Measurements from ENCODE around the gene NRL.

NRL gene

DNA sequence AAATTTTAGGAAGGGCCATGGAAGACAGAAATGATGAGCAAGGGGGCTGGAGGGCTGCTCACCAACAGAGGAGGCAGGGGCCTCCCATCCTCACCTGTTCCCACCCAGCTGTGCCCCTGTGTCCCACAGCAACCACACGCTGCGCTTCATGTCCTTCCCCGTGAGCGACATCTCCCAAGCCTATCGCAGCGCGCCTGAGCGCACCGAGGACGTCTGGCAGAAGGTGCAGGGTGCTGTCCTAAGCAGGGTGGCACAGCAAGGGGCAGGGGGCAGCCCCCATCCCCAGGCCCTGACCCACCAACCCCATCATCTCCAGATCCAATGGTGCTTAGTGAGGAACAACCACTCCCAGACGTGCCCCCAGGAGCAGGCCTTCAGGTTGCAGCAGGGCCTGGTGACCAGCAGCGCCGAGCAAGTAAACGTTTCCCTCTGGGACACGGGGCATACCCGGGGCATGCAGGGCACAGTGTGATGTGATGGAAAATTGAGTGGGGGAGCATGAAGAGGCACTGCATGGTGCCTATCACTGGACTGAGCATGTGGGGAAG, 54.8 kb downstream of the NRL start:
- TF ChIP-seq, protein P1, sequence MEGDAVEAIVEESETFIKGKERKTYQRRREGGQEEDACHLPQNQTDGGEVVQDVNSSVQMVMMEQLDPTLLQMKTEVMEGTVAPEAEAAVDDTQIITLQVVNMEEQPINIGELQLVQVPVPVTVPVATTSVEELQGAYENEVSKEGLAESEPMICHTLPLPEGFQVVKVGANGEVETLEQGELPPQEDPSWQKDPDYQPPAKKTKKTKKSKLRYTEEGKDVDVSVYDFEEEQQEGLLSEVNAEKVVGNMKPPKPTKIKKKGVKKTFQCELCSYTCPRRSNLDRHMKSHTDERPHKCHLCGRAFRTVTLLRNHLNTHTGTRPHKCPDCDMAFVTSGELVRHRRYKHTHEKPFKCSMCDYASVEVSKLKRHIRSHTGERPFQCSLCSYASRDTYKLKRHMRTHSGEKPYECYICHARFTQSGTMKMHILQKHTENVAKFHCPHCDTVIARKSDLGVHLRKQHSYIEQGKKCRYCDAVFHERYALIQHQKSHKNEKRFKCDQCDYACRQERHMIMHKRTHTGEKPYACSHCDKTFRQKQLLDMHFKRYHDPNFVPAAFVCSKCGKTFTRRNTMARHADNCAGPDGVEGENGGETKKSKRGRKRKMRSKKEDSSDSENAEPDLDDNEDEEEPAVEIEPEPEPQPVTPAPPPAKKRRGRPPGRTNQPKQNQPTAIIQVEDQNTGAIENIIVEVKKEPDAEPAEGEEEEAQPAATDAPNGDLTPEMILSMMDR (conservative IDR thresholded peaks at IDR 0.05; ENCODE audit: low read length) = no peak
- no peak for DNase-seq (ENCODE audit: low read depth)
- H3K4me3 ChIP-seq (ENCODE audit: low read length) = no peak overlapping the region

DNA sequence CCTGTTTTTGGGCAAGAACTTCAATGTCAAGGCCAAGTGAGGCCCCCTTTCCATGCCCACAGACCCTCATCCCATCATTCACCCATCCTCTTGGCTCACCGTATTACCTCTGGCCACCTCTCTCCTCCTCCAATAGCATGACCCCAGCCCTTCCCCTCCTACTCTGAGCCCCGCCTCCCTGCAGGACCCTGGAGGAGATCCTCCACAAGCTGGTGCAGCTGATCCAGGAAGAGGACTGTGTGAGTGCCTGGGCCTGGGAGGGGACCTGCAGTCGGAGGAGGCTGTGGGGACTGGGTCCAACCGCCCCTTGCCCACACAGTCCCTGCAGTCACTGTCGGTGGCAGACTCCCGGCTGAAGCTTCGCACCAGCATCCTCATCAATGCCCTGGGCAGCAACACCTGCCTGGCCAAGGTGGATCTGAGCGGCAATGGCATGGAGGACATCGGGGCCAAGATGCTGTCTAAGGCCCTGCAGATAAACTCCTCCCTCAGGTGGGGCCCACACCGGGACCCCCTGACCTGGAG, 55.7 kb downstream of the NRL start:
- H3K4me3 ChIP-seq (ENCODE audit: low read length) = no peak overlapping the region
- no peak for DNase-seq (ENCODE audit: low read depth)
- TF ChIP-seq, protein P1 (conservative IDR thresholded peaks at IDR 0.05; ENCODE audit: low read length) = no peak

- DNase-seq (ENCODE audit: low read depth) = peak; percentile 67
These were observed 56.3 kb downstream of the NRL start for GRCh38 chr14:24058260-24058950.

GRCh38 chr14:24057867-24058259, 56.9 kb downstream of the NRL start:
- TF ChIP-seq, protein P1 (conservative IDR thresholded peaks at IDR 0.05; ENCODE audit: low read length) = no peak
- no peak for DNase-seq (ENCODE audit: low read depth)
- H3K4me3 ChIP-seq (ENCODE audit: low read length) = no peak overlapping the region

More at GRCh38 chr14:24058260-24058950, 56.3 kb downstream of the NRL start:
- H3K4me3 ChIP-seq (ENCODE audit: low read length) = no peak overlapping the region
- TF ChIP-seq, protein P1 (conservative IDR thresholded peaks at IDR 0.05; ENCODE audit: low read length) = peak; percentile 85

DNA sequence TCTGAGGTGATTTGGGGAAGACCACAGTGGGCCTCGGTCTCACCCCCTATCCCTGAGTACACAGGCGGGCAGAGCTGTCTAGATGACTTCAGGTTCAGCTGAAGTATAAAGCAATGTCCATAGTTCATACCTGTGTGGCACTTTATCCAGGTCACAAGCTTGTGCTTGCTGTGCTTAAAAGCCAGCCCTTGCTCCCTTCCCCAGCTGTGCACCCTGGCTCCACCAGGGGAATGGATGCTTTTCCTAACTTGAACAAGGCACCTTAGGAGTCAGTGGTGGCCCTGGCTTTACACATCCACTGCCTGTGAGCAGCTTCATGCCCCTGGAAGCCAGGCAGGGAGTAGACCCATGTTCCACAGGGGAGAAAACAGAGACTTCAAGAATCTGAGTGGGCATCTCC, 57.5 kb downstream of the NRL start:
- no peak overlapping the region for H3K4me3 ChIP-seq (ENCODE audit: low read length)
- TF ChIP-seq, protein P1 (conservative IDR thresholded peaks at IDR 0.05; ENCODE audit: low read length) = no peak
- DNase-seq (ENCODE audit: low read depth) = no peak

DNA sequence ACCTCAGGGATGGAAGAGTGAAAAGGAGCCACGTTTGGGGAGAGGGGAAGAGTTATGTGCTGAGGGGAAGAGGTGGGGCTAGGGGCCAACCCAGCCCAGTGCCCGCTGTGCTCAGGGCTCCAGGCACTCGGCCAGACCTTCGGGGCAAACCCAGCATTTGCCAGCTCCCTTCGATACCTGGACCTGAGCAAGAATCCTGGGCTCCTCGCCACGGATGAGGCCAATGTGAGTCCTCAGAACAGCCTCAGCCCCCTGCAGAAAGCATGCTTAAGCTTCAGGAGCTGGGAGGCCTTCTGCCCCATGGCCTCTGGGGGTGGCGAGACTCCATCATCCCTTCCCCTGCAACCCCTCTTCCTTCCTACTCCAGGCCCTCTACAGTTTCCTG, 58.0 kb downstream of the NRL start:
- H3K4me3 ChIP-seq (ENCODE audit: low read length) = no peak overlapping the region
- TF ChIP-seq, protein P1 (conservative IDR thresholded peaks at IDR 0.05; ENCODE audit: low read length) = no peak
- no peak for DNase-seq (ENCODE audit: low read depth)
